ENCODE measurements around the gene NCAM1. TPM values are rescaled to one million over a fixed set of nuclear protein-coding genes. Genes with fewer than 3 reads are reported as not detected.

Gene NCAM1
- total RNA-seq, 1 experiment from 2014 or later: 0.33 TPM

GRCh38 chr11:113043698-113044097 is 82.5 kb downstream of the NCAM1 start:
- H3K27ac ChIP-seq: no peak overlapping the region
- no peak for DNase-seq
- CTCF ChIA-PET: no interaction called here
- POLR2A ChIA-PET (ENCODE audit: unreplicated experiment): no interaction called here
- TF ChIP-seq CTCF (conservative IDR thresholded peaks at IDR 0.05) (no peak), EZH2 (IDR thresholded peaks at IDR 0.05; ENCODE audit: low read depth) (no peak)
- H3K4me1 ChIP-seq (replicated peaks; ENCODE audit: insufficient read depth): 0 out of 2 replicates have a peak, but pooled peaks cover under 1% of the 10 kb centered on the region
- H3F3A ChIP-seq (ENCODE audit: insufficient read depth, low read depth): no peaks in the 10 kb centered on the region
- no peaks in the 10 kb centered on the region for H3K9me3 ChIP-seq (ENCODE audit: insufficient read depth, low read depth)
- H2AFZ ChIP-seq: no peak overlapping the region
- H3K9me2 ChIP-seq (ENCODE audit: insufficient read depth): no peaks in the 10 kb centered on the region; the same call in 1 of the 2 replicates
- BruUV-seq (replicated peaks): no TSS peak
- no peak overlapping the region for H3K4me3 ChIP-seq
- H4K20me1 ChIP-seq (ENCODE audit: insufficient read depth): no peaks in the 10 kb centered on the region
- intact Hi-C loops (cut with micrococcal nuclease; ENCODE audit: unreplicated experiment): no loop called here
- H3K79me2 ChIP-seq (ENCODE audit: low read depth): no peaks in the 10 kb centered on the region
- H3K4me2 ChIP-seq: no peak overlapping the region
- no peaks in the 10 kb centered on the region for H3K36me3 ChIP-seq (ENCODE audit: low read depth)
- no peaks in the 10 kb centered on the region for H3K27me3 ChIP-seq (ENCODE audit: insufficient read depth, low read depth)

DNA sequence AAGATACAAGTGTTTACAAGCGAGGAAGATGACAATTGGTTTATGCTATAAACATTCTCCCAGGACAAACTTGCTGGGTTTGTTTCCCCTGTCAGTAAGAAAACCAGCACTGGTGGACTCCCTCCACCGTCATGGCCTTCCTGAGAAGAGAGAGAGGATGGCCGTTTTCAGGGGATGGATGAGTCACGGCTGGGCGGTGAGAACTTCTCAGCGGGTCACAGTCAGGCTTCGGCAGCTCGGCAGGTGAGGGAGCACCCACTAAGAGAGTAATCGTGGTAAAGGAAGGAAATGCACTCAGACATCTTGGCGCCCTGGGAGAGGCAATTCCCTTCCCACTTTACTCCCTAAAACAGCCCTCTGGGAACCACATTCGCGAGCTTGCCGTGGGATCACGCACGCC is 83.9 kb downstream of the NCAM1 start:
- no peak overlapping the region for H3K4me2 ChIP-seq
- H4K20me1 ChIP-seq (ENCODE audit: insufficient read depth): no peaks in the 10 kb centered on the region
- 0 out of 2 replicates have a peak, but pooled peaks cover 11% of the 10 kb centered on the region for H3K4me1 ChIP-seq (replicated peaks; ENCODE audit: insufficient read depth)
- TF ChIP-seq EZH2 (IDR thresholded peaks at IDR 0.05; ENCODE audit: low read depth) (no peak), CTCF (conservative IDR thresholded peaks at IDR 0.05) (no peak)
- ChIA-PET POLR2A (ENCODE audit: unreplicated experiment) (no interaction called here), CTCF (no interaction called here)
- H2AFZ ChIP-seq: no peak overlapping the region
- H3K9me3 ChIP-seq (ENCODE audit: insufficient read depth, low read depth): no peaks in the 10 kb centered on the region
- intact Hi-C loops (cut with micrococcal nuclease; ENCODE audit: unreplicated experiment): no loop called here
- H3K27ac ChIP-seq: no peak overlapping the region
- no peaks in the 10 kb centered on the region for H3K27me3 ChIP-seq (ENCODE audit: insufficient read depth, low read depth)
- no peaks in the 10 kb centered on the region for H3K36me3 ChIP-seq (ENCODE audit: low read depth)
- no peaks in the 10 kb centered on the region for H3K79me2 ChIP-seq (ENCODE audit: low read depth)
- no peaks in the 10 kb centered on the region for H3F3A ChIP-seq (ENCODE audit: insufficient read depth, low read depth)
- no peak for DNase-seq
- no peak overlapping the region for H3K4me3 ChIP-seq
- BruUV-seq (replicated peaks): no TSS peak
- H3K9me2 ChIP-seq (ENCODE audit: insufficient read depth): no peaks in the 10 kb centered on the region

DNA sequence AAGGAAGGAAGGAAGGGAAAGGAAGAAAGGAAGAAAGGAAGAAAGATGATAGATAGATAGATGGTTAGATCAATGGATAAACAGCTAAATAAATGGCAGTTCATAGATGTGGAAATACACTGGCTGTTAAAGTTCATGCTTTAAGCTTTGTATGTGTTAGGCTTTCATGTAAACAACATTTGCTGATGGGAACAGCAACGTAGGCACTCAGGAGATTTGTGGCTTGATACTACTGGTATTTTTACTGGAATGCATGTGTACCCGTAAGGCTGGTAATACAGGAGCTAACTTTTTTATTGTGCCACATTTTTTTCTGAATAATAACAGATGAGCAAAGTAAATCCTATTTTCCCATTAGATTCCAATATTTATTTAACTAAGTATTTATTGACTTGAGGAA is 85.6 kb downstream of the NCAM1 start:
- H4K20me1 ChIP-seq (ENCODE audit: insufficient read depth): no peaks in the 10 kb centered on the region
- intact Hi-C loops (cut with micrococcal nuclease; ENCODE audit: unreplicated experiment): no loop called here
- H3F3A ChIP-seq (ENCODE audit: insufficient read depth, low read depth): no peaks in the 10 kb centered on the region
- no peak for DNase-seq
- ChIA-PET POLR2A (ENCODE audit: unreplicated experiment) (no interaction called here), CTCF (interaction anchor here (0.6 kb wide), 1 partner anchor 34 kb away, joined by 9 read pairs; no protein-coding TSS in a partner anchor)
- no peaks in the 10 kb centered on the region for H3K79me2 ChIP-seq (ENCODE audit: low read depth)
- no peak overlapping the region for H3K4me2 ChIP-seq
- no peak overlapping the region for H2AFZ ChIP-seq
- H3K4me3 ChIP-seq: no peak overlapping the region
- H3K27me3 ChIP-seq (ENCODE audit: insufficient read depth, low read depth): no peaks in the 10 kb centered on the region
- no TSS peak for BruUV-seq (replicated peaks)
- H3K9me3 ChIP-seq (ENCODE audit: insufficient read depth, low read depth): no peaks in the 10 kb centered on the region
- no peaks in the 10 kb centered on the region for H3K36me3 ChIP-seq (ENCODE audit: low read depth)
- no peak overlapping the region for H3K27ac ChIP-seq
- TF ChIP-seq EZH2 (IDR thresholded peaks at IDR 0.05; ENCODE audit: low read depth) (no peak), CTCF (conservative IDR thresholded peaks at IDR 0.05) (no peak)
- no peaks in the 10 kb centered on the region for H3K9me2 ChIP-seq (ENCODE audit: insufficient read depth)
- 0 out of 2 replicates have a peak, but pooled peaks cover 11% of the 10 kb centered on the region for H3K4me1 ChIP-seq (replicated peaks; ENCODE audit: insufficient read depth)
